NCI-H1092 treated with DMSO at 0.1 percent for 48 hours (cell line): ENCODE data around the gene ZRSR2.
A peak's percentile ranks its signal among the peaks of the same experiment; 100 is the strongest.
"Not testable (repeated sequence)": the region's sequence is repeated elsewhere in the genome, so short reads cannot be mapped to it uniquely, and the experiment has no call there.

ENCODE experiments used
- DNase-seq: peaks from one replicate; lab custom pipeline; 2025; lab: John Stamatoyannopoulos, UW

Gene ZRSR2

DNA sequence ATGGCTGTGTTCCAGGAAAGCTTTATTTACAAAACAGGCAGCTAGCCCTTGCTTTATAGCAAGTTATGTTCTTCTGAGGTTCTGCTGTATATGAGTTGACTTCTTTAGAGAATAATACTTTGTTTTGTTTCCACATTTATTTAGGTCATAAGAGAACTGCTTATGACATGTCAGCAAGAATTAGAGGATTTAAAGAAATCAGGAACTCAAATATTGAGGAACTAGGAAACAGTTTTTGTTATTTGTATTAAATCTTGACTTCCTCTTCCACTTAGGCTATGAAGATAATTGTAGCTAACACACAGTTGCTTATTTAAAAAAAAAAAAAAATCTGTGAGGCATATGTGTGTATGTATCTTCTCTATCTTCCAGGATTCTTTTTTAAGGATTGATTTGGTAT, 14.3 kb downstream of the ZRSR2 start:
- DNase-seq: no peak

DNA sequence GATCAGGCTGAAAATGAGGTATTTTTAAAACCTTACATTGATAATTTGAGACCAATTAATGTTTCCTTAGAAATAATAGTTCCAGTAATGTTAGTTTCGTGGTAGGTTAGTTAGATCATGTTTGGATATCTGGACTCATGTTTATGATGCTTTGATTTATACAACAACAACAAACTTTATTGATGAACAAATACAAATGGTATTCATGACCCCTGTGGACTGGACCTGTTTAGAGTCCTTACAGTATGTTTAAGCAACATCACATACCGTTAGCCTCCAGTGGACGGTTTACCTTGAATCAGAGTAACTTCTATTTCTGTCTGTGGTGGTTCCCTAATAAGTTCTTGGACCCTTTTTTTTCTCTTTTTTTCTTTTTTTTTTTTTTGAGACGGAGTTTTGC, 18.0 kb downstream of the ZRSR2 start:
- no peak for DNase-seq

DNA sequence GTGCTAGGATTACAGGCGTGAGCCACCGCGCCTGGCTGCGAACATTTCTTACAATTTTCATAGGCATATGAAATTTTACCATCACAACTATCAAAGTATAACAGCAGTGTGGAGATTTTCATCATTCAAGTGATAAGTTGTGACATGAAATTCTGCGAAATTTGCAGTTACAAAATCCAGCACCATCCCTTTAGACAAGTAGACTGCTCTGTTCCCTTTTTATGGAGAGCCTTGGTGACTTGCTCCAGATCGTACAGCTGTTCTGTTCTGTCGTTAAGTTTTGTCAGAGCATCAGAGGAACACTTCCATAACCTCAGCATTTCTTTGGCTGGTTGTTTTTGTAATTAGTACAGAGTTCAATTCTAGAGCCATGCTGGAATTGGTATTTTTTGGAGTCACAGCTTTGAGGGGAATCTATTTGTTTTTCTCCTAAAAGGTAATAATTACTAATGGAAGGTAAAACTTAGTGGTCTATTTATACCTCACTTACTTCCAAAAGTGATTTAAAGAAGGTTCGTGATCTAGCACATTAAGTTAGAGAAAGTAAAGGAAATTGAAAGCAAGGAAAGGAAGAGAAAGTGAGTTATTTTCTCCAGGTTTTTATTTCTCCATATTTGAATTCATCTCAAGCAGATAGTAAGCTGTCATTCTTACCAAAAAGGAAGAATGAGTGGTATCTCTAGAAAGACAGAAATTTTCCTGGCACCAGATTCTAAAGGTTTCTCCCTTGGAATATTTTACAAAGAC, 22.1 kb downstream of the ZRSR2 start:
- no peak for DNase-seq

DNA sequence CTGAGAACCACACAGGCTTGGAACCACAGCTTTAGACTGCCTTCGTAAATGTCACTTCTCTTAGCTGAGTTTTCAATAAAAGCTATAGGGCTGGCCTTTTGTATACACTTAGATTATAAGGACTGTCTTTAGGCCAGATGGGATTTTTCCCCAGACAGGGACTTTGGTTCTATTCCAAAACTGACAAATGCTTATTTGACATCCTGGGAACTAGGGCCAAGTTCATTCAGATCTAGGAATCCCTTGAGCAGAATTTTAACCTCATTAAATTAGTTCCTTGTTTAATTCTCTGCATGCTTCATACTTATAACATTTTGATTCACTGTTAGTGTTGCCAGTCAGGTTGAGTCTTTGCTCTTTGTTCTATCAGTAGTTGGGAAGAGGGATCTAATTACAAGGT, 23.1 kb downstream of the ZRSR2 start:
- no peak for DNase-seq

DNA sequence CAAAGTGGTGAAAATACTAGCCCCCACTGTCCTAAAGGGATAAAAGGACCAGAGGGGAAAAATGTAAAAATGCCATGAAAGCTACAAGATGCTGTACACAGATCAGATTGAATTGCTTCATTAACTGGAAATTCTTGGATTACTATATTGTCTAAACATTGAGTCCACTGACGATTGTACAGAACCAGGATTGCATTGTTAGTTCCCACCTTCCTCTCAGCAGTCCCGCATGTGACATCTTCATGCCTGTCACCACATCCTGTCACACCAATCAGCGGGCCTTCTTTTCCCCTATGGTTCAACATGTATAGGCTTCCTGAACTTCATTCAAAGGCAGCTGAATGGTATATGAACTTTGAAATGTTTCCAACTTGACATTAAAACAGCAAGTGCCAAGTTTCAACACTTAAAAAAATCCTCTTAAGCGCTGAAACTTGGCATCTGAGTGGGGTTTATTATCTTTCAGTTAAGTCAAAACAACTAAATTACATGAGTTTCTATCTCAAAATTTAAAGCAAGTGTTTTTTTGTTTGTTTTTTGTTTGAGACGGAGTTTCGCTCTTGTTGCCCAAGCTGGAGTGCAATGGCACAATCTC, 24.6 kb downstream of the ZRSR2 start:
- no peak for DNase-seq

DNA sequence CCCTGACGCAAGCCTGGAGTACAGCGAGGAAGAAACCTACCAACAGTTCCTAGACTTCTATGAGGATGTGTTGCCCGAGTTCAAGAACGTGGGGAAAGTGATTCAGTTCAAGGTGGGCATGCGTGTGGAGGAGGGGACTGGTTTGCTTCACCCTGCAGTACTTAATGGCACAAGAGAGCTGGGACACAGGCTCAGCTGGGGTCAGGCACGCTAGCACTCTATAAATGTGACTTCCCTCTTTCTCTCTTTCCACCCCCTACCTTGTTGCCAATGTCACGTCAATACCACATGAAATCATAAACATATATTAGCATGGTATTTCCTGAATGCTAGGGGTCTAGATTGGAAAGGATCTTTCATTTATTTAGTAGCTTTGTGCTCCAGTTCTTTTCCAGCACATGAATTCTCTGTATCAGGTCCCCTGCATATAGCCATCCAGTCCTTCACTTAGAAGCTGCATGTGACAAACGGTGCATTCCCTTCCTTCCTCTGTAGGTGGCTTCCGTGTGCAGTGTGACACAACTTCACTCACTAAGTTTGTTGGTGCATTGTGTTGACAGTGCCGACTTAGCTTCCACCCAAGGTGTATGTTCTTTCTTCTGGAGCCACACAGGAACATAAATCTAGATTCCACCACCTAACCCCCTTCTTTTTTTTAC, 25.6 kb downstream of the ZRSR2 start:
- DNase-seq: no peak

DNA sequence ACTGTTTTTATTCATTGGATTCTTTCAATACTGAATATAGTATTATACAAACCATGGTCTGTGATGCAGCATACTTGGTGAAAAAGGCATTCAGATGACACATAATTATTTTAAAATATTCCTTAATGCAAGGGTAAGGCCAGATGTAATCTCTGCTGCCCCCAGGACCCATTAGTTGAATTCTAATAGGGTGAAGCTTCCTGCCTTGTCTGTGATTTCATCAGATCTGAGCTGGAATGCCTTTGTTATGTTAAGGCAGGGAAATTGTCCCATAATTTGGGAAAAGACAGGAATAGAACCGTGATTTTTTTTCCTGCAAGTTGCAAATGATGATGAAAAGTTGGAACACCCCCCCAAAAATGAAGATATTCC, 26.1 kb downstream of the ZRSR2 start:
- DNase-seq: no peak

DNA sequence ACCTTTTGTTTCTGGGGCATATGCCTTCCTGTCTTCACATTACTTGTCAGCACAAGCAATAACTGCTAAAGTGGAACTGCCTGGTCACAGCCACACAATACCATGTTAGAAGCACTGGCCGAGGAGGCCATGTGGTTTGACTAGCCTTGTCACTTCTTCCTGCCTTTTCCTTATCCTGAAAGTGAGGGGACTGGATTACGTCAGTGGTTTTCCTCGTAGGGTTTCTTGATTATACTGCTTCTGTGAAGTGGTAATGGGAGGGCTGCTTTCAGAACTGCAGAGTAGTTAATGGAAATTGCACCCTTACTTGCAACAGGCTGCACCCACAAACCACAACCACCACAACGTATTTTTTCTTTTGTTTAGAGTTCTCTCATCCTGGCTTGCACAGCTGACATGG, 26.6 kb downstream of the ZRSR2 start:
- DNase-seq: no peak

DNA sequence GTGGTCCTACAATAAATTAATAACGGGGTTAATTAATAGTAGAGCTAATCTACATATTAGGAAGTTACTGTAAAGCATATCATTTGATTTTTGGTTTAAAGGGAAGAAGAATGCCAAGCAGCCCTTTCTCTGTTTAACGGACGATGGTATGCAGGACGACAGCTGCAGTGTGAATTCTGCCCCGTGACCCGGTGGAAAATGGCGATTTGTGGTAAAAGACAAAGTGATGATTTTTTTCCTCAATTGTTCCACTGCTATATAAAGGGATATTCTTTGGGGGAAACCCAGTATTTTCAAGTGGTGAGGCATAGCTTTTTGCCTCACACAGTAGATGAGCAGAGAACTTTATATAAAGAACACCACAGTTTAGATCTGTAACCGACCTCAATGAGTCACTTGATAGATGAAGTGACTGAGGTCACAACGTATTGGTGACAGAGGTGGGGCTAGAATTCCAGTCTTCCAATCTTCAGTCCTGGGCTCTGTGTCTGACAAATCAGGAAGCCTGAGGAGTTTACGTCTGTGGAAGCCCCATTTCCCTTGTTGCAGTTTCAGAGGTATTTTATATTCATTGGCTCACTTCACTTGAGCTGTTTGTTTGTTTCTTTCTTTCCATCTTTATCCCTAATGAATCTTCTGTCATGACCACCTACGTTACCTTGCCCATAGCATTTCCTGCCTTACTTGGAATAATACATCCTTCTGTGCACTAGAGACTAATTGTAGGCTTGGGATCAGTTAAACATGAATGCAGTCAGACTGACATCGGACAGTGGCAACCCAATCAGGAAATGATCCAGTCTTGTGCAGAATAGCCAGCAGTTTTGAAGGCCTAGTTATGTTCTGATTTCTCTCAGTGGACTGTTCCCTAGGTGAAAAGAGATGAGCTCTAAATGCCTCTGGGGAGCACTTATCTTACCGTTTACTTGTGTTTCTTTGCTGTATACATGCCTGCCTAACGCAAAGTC, 30.1 kb downstream of the ZRSR2 start:
- no peak for DNase-seq

DNA sequence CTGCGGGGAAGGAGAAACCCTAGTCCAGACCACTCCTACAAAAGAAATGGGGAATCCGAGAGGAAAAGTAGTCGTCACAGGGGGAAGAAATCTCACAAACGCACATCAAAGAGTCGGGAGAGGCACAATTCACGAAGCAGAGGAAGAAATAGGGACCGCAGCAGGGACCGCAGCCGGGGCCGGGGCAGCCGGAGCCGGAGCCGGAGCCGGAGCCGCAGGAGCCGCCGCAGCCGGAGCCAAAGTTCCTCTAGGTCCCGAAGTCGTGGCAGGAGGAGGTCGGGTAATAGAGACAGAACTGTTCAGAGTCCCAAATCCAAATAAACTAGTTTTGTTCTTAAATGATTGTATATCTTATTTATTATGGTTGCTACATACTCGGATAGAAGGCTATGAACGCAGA, 32.6 kb downstream of the ZRSR2 start:
- DNase-seq: no peak

DNA sequence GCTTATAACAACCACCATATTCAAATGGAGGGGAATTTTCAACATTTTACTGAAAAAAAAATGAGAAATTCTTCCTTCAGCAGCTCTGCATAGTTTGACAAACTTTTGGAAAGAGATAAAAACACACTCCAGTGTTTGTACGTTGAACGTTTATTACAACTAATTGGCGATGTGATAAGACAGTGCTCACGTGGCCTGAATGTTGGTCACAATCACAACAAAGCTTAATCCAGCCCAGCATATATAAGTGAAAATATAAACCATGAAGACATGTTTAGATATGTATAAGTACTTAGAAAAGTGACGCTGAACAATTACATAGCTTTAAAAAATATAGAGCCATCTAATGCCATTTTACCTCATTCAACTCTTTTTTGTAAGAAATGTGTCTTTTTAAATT, 35.7 kb downstream of the ZRSR2 start:
- DNase-seq: no peak

DNA sequence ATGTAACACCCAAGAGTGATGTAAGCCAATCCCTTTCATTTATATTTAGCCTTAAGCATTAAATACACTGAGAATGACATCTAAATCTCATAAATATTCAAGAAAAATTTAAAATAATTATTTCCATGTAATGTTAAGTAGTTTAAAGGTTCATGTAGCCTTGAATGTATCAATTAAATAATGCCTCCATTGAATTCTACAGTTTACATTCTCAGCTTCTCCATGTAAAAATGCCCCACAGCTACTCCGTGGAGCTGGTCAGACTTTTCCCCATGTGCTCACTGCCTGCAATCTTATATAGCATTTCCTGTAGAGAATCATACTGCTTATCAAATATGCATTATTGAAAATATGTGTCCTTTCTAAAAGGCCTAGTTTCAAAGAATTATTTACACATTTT, 38.9 kb downstream of the ZRSR2 start:
- DNase-seq: no peak

DNA sequence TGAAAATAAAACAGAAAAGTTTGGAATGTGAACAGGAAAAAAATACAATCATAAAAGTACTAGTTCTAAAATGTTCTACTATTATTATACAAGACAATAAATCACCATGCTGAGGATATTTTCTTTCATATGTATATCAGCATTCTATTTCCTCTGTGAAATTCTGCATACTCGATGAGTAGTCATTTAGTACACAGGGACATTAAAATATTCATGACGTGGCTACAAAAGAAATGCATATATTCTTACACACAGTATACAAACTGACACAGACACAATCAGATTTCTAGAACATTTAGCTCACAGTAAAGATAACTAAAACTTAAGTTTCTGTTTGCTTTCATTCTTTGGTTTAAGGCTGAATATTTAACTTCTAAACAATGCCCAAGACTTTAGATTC, 41.1 kb downstream of the ZRSR2 start:
- DNase-seq: not testable (repeated sequence)

DNA sequence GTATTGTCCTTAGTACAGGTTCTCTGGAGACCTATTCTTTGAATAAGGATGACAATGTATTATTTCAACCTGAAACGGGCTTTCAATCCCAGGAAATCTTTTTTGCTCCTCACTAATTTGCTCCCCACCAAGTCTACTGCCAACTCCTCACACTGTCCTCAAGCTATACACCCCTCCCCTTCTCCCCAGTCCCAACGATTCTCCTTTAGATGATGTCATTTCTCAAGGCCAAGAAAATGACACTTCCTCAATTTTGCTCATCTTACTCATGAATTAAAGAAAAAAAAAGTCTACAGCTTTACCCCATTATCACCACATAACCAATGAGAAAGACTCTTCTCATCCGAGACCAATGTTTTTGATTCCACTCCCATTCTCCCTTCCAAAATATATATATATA, 43.8 kb downstream of the ZRSR2 start:
- DNase-seq: no peak

DNA sequence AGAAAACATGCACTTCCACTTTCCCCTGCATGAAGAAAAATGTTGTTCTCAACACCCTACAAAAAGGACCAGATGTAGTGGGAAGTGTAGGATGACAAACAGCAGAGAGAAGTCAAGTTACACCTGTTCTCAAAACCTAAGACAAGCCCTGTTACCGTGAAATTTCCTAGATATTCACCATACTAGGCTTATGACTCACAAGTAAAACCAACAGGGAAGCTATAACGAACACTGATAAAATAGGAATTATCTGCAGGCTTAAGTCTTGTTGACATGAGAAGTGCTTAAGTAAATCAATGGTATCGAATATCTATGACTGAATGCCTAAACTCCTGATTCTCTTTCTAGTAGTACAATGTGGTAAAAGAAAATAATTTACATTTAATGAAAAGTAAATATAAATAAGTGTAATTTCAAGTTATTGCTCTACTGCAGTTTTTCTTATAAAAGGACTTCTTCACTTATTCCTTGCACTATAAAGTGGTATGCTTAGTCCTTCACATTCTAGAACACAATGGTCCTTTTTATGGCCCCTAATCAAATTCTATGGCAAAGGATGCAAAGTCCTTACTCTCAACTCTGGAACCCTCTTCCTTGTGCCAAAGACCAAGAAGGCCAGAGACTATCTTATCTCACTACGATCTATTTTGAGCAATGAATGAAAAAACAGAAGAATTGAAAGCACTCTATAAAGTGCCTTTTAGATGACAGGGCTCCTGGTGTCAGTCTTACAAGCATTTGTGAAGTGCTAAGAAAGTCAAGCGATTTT, 44.7 kb downstream of the ZRSR2 start:
- DNase-seq: no peak

DNA sequence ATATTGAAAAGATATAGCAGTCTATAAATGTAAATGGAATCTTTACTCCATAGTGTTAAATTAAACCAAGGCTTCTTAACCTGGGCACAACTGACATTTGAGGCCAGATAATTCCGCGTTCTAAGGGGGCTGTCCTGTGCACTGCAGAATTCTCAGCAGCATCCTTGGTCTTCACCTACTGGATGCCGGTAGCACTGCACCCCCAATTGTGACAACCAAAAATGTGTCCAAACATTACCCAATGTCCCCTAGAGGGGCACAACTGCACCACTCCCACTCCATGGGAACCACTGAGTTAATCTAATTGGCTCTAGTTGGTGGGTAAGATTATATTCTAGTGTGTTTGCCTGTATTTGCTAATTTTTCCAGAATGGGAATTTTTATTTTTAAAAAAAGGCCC, 47.7 kb downstream of the ZRSR2 start:
- no peak for DNase-seq

DNA sequence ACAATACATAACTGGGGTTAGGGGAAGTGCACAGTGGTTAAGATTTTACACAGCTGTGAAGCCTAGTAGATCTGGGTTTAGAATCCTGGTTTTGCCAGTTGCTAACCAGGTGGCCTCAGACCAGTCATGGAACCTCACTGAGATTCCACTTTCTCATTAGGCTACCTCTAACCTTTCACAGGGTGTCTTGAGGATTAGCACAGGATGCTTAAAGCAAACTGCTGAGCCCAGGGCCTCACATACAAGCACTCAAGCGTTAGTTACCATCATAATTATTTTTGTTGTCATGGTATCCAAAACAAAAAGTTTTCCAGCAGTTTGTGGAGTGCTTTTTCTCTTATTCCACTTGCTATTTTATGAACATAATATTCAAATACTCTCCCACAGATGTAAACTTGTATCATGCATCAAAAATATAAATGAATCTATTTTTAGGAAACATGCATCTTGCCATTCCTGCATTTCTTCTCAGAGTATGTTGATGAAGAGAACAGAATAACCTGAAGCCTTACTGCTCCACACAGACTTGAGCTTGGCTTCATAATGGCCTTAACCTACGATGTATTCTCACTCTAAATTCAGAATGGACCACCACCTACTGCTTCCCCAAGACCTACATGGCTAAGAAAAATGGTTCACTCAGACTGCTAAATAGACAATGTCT, 51.7 kb downstream of the ZRSR2 start:
- DNase-seq: no peak

DNA sequence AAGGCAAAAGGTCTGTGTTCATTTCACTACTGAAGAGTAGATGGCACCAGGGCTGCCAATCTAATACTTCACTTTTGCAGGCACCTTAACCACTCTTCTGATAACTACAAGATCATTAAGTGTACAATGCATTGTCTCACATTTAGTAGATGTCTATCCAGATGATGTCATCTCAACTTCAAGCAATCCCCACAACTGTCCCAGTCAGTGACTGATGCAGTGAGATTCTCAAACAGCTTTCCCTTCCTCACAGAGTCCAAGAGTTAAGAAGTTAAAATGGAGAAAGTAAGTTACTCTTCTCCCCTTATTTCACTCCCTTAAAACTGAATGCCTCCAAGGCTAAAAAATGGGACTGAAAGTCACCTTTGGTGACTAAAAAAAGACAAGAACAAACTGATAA, 53.7 kb downstream of the ZRSR2 start:
- DNase-seq: no peak

DNA sequence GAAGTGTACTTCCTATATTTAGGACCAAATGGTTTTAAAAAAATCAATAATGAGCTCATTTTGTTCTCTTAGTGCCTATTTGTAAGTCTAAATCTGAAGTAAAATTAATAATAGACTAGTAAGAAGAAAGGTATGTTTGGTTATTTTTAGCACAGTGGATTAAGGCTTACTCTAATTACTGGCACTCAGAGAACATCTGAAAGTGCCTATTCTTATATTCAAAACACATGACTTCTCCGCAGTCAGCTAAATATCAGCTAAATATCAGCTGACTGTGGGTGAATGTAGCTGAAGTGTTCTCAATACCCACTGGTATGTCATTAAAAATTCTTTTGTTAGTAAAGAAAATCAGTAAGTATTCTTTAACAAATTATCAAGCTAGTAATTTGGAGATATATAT, 58.3 kb downstream of the ZRSR2 start:
- no peak for DNase-seq

DNA sequence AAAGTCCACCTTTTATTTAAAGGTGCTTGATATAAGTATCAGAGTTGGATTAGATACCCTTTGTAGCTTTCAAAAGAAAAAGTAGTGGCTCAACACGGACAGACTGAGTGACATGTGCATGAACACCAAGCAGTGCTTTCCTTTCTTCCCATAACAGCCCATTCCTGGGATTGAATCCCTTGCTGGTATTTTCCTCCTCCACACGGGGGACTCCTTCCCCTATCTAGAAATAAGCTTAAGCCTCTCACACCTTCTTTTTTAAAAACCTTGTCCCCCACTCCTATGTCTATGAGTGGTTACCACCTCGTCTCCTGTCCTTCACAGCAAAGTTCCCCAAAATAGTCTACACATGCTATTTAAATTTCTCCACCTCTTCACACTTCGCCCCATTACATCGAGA, 59.3 kb downstream of the ZRSR2 start:
- DNase-seq: no peak

DNA sequence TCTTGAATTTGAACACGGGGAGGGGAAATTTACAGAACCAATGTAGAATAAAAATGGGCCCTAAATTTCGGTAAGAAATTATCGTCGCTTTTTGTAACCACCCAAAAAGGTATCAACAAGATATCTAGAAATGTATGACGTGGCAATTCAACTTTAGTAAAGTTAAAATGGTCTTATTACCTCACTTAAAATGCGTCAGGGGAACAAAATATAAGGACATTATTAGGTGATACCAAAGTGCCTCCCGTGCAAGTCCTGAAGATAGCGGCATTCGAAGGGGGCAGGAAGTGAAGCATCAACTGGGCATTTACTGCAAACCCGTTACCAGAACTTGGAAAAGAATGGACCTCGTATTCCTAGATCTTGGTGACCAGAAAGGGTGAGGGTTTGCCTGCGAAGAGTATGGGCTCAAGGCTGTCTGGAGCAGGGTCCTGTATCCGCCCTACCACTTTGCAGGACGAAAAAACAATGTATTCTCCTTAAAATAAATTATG, 63.3 kb downstream of the ZRSR2 start:
- DNase-seq: peak; percentile 37
